H1 (cell line): ENCODE data around the gene VENTX.

ENCODE experiments used
- BRCA1 ChIP-seq: IDR thresholded peaks from 2 replicates; pipeline ENCODE4 v1.6.1; 2012; ENCODE audit warnings: low read depth, low read length, improper control_type of control experiment
- POLR2A ChIP-seq, 2 experiments: IDR thresholded peaks; 1 replicate in 1 of 2; 2 replicates in 1 of 2; pipeline ENCODE4 v1.6.1; 2011; ENCODE audit warnings: low read depth in 2 of 2, low read length in 2 of 2, mild to moderate bottlenecking in 2 of 2; ENCODE audit errors: control extremely low read depth in 1 of 2

GRCh38 chr10:133215586-133215985, 22.1 kb upstream of the VENTX start:
- no peak for TF ChIP-seq POLR2A (IDR thresholded peaks at IDR 0.05; ENCODE audit: control extremely low read depth in 1 of 2, low read depth in 2 of 2, low read length in 2 of 2)
- TF ChIP-seq BRCA1: no peak
